Mesothelial cell of epicardium (in vitro differentiated cells): ENCODE data around the gene UGCG. TPM values are rescaled to one million over a fixed set of nuclear protein-coding genes. Genes with fewer than 3 reads are reported as not detected.

Experiments used
- DNase-seq, 2 experiments: peaks; one replicate each; pipeline ENCODE4 v3.0.0; 2021; ENCODE audit warnings: low spot score in 2 of 2; ENCODE audit not compliant: unreplicated experiment in 2 of 2
- H3K27ac Mint-ChIP-seq: 2 replicates; pipeline ENCODE4 v1.8.0; 2021; ENCODE audit warnings: mixed read lengths
- H3K27me3 Mint-ChIP-seq: 2 replicates; pipeline ENCODE4 v1.8.0; 2021; ENCODE audit warnings: low read depth, mixed read lengths
- H3K36me3 Mint-ChIP-seq: 2 replicates; pipeline ENCODE4 v1.8.0; 2021; ENCODE audit warnings: mixed read lengths
- H3K4me1 Mint-ChIP-seq: 2 replicates; pipeline ENCODE4 v1.8.0; 2021; ENCODE audit warnings: mixed read lengths
- H3K4me3 Mint-ChIP-seq: 2 replicates; pipeline ENCODE4 v1.8.0; 2021; ENCODE audit warnings: mild to moderate bottlenecking, moderate library complexity, mixed read lengths
- H3K9me3 Mint-ChIP-seq: 2 replicates; pipeline ENCODE4 v1.8.0; 2021; ENCODE audit warnings: mixed read lengths
- total RNA-seq: library from RNA; stranded (reverse); gene quantifications from 3 replicates; pipeline ENCODE4 v1.2.1, GENCODE V29; 2021
- TF ChIP-seq, protein P1 (sequence below): fragments of 200-600 bp; sonication (generic); IDR thresholded peaks from one replicate; pipeline ENCODE4 v1.5.0; 2021; ENCODE audit warnings: antibody characterized with exemption; ENCODE audit not compliant: unreplicated experiment

UGCG gene
- total RNA-seq, 1 donor from 2014 or later = 27.0 TPM

DNA sequence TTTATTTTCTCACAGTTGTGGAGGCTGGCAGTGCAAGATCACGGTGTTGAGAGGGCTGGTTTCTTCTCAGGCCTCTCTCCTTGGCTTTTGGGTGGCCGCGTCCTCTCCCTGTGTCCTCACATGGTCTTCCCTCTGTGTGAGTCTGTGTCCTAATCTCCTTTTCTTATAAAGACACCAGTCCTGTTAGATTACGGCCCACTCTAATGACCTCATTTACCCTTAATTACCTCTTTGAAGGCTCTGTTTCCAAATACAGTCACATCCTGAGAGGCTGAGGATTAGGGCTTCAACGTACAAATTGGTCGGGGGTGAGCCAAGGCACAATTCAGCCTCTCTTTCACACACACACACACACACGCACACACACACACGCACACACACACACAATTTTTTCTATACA, 73.0 kb downstream of the UGCG start:
- Mint-ChIP-seq H3K27ac (no peak overlapping the region), H3K9me3 (peaks cover 4% of the 10 kb centered on the region), H3K36me3 (no peaks in the 10 kb centered on the region), H3K4me1 (peaks cover 8% of the 10 kb centered on the region), H3K4me3 (no peak overlapping the region), H3K27me3 (no peaks in the 10 kb centered on the region)
- TF ChIP-seq, protein P1, sequence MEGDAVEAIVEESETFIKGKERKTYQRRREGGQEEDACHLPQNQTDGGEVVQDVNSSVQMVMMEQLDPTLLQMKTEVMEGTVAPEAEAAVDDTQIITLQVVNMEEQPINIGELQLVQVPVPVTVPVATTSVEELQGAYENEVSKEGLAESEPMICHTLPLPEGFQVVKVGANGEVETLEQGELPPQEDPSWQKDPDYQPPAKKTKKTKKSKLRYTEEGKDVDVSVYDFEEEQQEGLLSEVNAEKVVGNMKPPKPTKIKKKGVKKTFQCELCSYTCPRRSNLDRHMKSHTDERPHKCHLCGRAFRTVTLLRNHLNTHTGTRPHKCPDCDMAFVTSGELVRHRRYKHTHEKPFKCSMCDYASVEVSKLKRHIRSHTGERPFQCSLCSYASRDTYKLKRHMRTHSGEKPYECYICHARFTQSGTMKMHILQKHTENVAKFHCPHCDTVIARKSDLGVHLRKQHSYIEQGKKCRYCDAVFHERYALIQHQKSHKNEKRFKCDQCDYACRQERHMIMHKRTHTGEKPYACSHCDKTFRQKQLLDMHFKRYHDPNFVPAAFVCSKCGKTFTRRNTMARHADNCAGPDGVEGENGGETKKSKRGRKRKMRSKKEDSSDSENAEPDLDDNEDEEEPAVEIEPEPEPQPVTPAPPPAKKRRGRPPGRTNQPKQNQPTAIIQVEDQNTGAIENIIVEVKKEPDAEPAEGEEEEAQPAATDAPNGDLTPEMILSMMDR = no peak
- DNase-seq = no peak

DNA sequence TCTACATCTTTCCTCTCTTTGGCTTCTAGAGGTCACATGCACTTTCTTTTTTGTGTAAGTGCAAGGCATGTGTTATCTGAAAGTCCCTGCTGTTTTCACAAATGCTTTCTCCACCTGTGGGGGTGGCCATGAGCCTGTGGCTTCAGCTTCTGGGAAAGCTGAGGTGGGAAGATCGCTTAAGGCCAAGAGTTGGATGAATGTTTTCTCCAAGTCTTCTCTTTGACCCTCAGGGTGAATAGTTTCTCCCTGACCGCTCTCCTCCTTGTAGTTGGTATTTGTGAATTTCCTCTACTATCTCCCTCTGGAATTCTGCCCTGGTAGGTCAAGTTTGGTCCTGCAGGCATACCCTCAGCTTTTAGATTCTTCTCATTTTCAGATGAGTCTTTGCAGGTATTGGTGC, 74.2 kb downstream of the UGCG start:
- TF ChIP-seq, protein P1 = no peak
- Mint-ChIP-seq H3K36me3 (no peaks in the 10 kb centered on the region), H3K27ac (no peak overlapping the region), H3K27me3 (no peaks in the 10 kb centered on the region), H3K4me3 (no peak overlapping the region), H3K9me3 (peaks cover 4% of the 10 kb centered on the region), H3K4me1 (peaks cover 8% of the 10 kb centered on the region)
- no peak for DNase-seq

DNA sequence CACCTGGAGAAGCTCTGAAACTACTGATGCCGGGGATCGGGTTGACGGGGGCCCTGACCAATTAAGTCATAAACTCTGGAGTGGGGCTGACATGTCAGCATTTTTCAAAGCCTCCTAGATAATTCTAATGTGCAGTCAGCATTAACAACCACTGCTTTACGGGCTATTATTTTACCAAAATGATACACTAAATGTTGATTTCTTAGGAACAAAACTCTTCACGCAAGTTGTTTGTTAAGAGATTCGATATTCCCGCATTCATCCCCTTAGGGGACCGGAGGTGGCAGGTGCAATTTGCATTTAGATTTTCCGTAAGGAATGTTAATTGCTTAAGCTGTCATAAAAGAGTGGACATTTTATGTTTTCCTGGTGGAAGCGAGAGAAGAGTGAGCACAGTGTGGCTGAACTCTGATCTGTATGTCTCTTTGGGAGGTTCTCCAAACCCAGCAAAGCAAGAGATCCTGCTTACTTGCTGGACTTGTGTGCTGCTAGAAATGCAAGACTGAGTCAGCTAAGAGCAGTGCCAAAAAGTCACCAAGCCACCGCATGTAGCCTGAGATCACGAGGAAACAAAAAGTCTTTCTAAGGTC, 77.6 kb downstream of the UGCG start:
- TF ChIP-seq, protein P1 = no peak
- H3K27me3 Mint-ChIP-seq = no peaks in the 10 kb centered on the region
- H3K4me3 Mint-ChIP-seq = no peak overlapping the region
- peaks cover 9% of the 10 kb centered on the region for H3K4me1 Mint-ChIP-seq
- peaks cover 4% of the 10 kb centered on the region for H3K9me3 Mint-ChIP-seq
- H3K36me3 Mint-ChIP-seq = no peaks in the 10 kb centered on the region
- no peak overlapping the region for H3K27ac Mint-ChIP-seq
- no peak for DNase-seq

DNA sequence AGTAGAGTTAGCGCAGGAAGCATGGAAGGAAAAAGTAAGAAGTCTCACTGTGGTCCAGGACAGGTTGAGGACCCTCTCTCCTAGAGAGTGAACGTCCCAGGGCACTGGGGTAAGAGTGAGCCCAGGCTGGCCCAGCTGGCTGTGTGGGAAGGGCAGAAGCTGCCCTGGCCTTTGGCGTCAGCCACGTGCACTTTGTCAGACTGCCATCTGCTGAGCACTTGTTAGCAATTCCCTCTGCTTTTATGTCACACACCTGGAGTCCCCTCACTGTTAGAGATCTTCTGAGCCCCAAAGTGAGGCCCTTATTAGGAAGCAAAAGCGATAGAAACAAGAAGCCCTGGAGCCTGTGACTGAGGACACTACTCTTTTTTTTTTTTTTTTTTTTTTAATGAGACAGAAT, 79.1 kb downstream of the UGCG start:
- H3K27ac Mint-ChIP-seq = no peak overlapping the region
- H3K27me3 Mint-ChIP-seq = no peaks in the 10 kb centered on the region
- TF ChIP-seq, protein P1 = no peak
- H3K4me3 Mint-ChIP-seq = no peak overlapping the region
- no peaks in the 10 kb centered on the region for H3K36me3 Mint-ChIP-seq
- DNase-seq = no peak
- peaks cover 9% of the 10 kb centered on the region for H3K4me1 Mint-ChIP-seq
- H3K9me3 Mint-ChIP-seq = peaks cover 4% of the 10 kb centered on the region

DNA sequence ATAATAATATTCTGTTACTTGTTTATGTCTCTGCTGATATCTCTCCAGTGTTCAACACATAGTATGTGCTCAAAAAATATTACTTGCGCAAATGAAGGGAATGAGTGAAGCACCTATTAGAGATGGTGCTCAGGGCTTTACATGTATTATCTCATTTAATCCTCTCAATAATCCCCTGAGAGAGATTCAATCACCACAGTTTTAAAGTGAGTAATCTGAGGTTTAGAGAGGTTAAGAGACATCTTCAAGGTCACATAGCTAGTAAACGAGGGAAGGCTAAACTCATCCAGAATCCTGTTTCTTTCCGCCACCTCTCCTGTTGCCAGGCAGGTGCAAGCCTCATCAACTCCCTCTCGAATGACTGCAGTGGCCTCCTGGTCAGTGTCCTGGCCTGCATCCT, 82.0 kb downstream of the UGCG start:
- no peak overlapping the region for H3K27ac Mint-ChIP-seq
- no peaks in the 10 kb centered on the region for H3K9me3 Mint-ChIP-seq
- DNase-seq = no peak
- H3K36me3 Mint-ChIP-seq = no peaks in the 10 kb centered on the region
- peaks cover 6% of the 10 kb centered on the region for H3K27me3 Mint-ChIP-seq
- H3K4me1 Mint-ChIP-seq = peaks cover 9% of the 10 kb centered on the region
- H3K4me3 Mint-ChIP-seq = no peak overlapping the region
- TF ChIP-seq, protein P1 = no peak

DNA sequence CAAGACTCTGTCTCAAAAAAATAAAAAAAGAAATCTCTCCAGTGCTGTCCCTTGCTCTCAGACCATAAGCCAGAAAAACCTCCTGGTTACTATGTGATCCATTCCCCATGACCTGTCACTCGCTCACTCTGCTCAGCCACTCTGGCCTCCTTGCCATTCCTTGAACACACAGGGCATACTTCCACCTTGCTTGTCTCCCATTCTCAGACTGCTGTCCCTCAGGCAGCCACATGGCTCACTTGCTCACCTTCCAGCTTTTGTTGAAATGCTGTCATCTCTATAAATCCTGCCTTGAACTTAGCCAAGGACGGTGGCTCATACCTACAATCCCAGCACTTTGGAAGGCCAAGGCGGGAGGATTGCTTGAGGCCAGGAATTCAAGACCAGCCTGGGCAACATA, 82.9 kb downstream of the UGCG start:
- H3K27me3 Mint-ChIP-seq = peaks cover 6% of the 10 kb centered on the region
- TF ChIP-seq, protein P1 = no peak
- peaks cover 1% of the 10 kb centered on the region for H3K4me1 Mint-ChIP-seq
- H3K4me3 Mint-ChIP-seq = no peak overlapping the region
- H3K36me3 Mint-ChIP-seq = no peaks in the 10 kb centered on the region
- no peaks in the 10 kb centered on the region for H3K9me3 Mint-ChIP-seq
- no peak overlapping the region for H3K27ac Mint-ChIP-seq
- no peak for DNase-seq
